ENCODE data around the gene TANC1.

The TANC1 gene

GRCh38 chr2:159063677-159064076 lies 95.2 kb downstream of the TANC1 start:
- no peak for DNase-seq (ENCODE audit: low read depth, low spot score)

- DNase-seq (ENCODE audit: low read depth, low spot score), result no peak
Observed at GRCh38 chr2:159064446-159065301, 96.2 kb downstream of the TANC1 start.

GRCh38 chr2:159065313-159065712 lies 96.9 kb downstream of the TANC1 start:
- DNase-seq (ENCODE audit: low read depth, low spot score), result no peak

- no peak for DNase-seq (ENCODE audit: low read depth, low spot score)
Observed at GRCh38 chr2:159065891-159066290, 97.5 kb downstream of the TANC1 start.

GRCh38 chr2:159066541-159067156 lies 98.2 kb downstream of the TANC1 start:
- DNase-seq (ENCODE audit: low read depth, low spot score), result no peak

GRCh38 chr2:159067971-159068370 lies 99.5 kb downstream of the TANC1 start:
- DNase-seq (ENCODE audit: low read depth, low spot score), result no peak

GRCh38 chr2:159069229-159069628 lies 100.8 kb downstream of the TANC1 start:
- no peak for DNase-seq (ENCODE audit: low read depth, low spot score)

GRCh38 chr2:159070235-159070634 lies 101.8 kb downstream of the TANC1 start:
- no peak for DNase-seq (ENCODE audit: low read depth, low spot score)

GRCh38 chr2:159071190-159071915 lies 102.9 kb downstream of the TANC1 start:
- DNase-seq (ENCODE audit: low read depth, low spot score), result no peak

- no peak for DNase-seq (ENCODE audit: low read depth, low spot score)
Observed at GRCh38 chr2:159072795-159073194, 104.4 kb downstream of the TANC1 start.

- DNase-seq (ENCODE audit: low read depth, low spot score), result no peak
Observed at GRCh38 chr2:159073256-159073655, 104.8 kb downstream of the TANC1 start.

GRCh38 chr2:159074605-159075004 lies 106.2 kb downstream of the TANC1 start:
- DNase-seq (ENCODE audit: low read depth, low spot score), result no peak

GRCh38 chr2:159075727-159076126 lies 107.3 kb downstream of the TANC1 start:
- DNase-seq (ENCODE audit: low read depth, low spot score), result no peak

GRCh38 chr2:159076241-159076640 lies 107.8 kb downstream of the TANC1 start:
- no peak for DNase-seq (ENCODE audit: low read depth, low spot score)

GRCh38 chr2:159077869-159078268 lies 109.4 kb downstream of the TANC1 start:
- no peak for DNase-seq (ENCODE audit: low read depth, low spot score)

GRCh38 chr2:159078443-159078842 lies 110.0 kb downstream of the TANC1 start:
- no peak for DNase-seq (ENCODE audit: low read depth, low spot score)

- DNase-seq (ENCODE audit: low read depth, low spot score), result no peak
Observed at GRCh38 chr2:159080641-159081040, 112.2 kb downstream of the TANC1 start.

- DNase-seq (ENCODE audit: low read depth, low spot score), result no peak
Observed at GRCh38 chr2:159082119-159082518, 113.7 kb downstream of the TANC1 start.

GRCh38 chr2:159084384-159085370 lies 116.2 kb downstream of the TANC1 start:
- DNase-seq (ENCODE audit: low read depth, low spot score), result no peak

- no peak for DNase-seq (ENCODE audit: low read depth, low spot score)
Observed at GRCh38 chr2:159086342-159086741, 117.9 kb downstream of the TANC1 start.

GRCh38 chr2:159086826-159087225 lies 118.4 kb downstream of the TANC1 start:
- DNase-seq (ENCODE audit: low read depth, low spot score), result no peak
